ENCODE results near the gene IGSF11. TPM values are rescaled to one million over a fixed set of nuclear protein-coding genes. Genes with fewer than 3 reads are reported as not detected.

The IGSF11 gene
- total and polyA plus RNA-seq, 2 donors (not counting 1 experiment from before 2014, with no cell fraction given) = not detected

DNA sequence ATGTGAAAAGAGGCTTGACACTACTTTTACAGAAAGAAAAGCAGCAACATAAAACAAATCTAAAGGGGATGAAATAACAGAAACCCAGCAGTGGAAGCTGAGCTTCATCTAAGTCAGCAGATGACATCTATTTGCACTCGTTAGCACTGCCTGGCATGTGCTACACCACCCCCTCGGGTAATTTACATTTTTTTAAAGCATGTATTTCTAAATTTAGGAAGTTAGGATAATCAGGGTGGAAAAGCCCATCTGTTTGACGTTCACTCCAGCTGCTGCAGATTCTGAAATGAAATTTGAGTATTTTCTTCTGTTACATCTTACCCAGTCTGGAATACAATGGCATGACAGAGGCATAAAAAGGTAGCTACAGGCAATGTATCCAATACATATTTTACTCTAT is 20.7 kb downstream of the IGSF11 start:
- H3K27me3 ChIP-seq (replicated peaks in 1 of 4; ENCODE audit: control extremely low read depth in 1 of 4, control insufficient read depth in 3 of 4, insufficient read depth in 4 of 4, low read length in 3 of 4) = no peaks in the 10 kb centered on the region
- no peak for DNase-seq
- H2AFZ ChIP-seq (ENCODE audit: insufficient read depth, low read depth, low read length, poor library complexity, severe bottlenecking) = no peak overlapping the region
- no peak overlapping the region for H3K4me2 ChIP-seq (replicated peaks; ENCODE audit: low read depth, low read length, poor library complexity, severe bottlenecking)
- Mint-ChIP-seq H3K9me3 (ENCODE audit: insufficient read depth) (no peaks in the 10 kb centered on the region), H3K27ac (no peak overlapping the region), H3K27me3 (peaks cover 18% of the 10 kb centered on the region), H3K4me1 (no peaks in the 10 kb centered on the region), H3K4me3 (no peak overlapping the region)
- H3K4me1 ChIP-seq (ENCODE audit: control insufficient read depth in 2 of 2, insufficient read depth in 2 of 2, low read length in 2 of 2) = no peaks in the 10 kb centered on the region
- ChIA-PET POLR2A (no interaction called here), CTCF (no interaction called here)
- ATAC-seq (ENCODE audit: low read depth) = no peak
- intact Hi-C loops (cut with micrococcal nuclease) = no loop called here
- H3K4me3 ChIP-seq (ENCODE audit: control extremely low read depth in 1 of 5, extremely low read depth in 1 of 5, insufficient read depth in 1 of 5, low read depth in 2 of 5, low read length in 4 of 5) = no peak overlapping the region
- no peak overlapping the region for H3K27ac ChIP-seq (ENCODE audit: low read length in 2 of 2)
- WGBS (ENCODE audit: insufficient coverage) = 100% methylated on average over 1 of the region's 3 CpGs
- no peaks in the 10 kb centered on the region for H3K9me3 ChIP-seq (ENCODE audit: control extremely low read depth in 1 of 3, control insufficient read depth in 2 of 3, insufficient read depth in 1 of 3, low read length in 2 of 3)
- H3K36me3 ChIP-seq (replicated peaks in 1 of 2; ENCODE audit: control extremely low read depth in 1 of 2, control insufficient read depth in 1 of 2, extremely low read depth in 1 of 2, insufficient read depth in 2 of 2, low read length in 1 of 2) = no peaks in the 10 kb centered on the region
- no peaks in the 10 kb centered on the region for H4K20me1 ChIP-seq (ENCODE audit: control insufficient read depth, insufficient read depth, low read length, poor library complexity, severe bottlenecking)
- no peaks in the 10 kb centered on the region for H3K79me2 ChIP-seq (ENCODE audit: control insufficient read depth, insufficient read depth, low read length)
- H3K9ac ChIP-seq (ENCODE audit: low read length) = no peak overlapping the region
- no peak for TF ChIP-seq CTCF (IDR thresholded peaks at IDR 0.05)

DNA sequence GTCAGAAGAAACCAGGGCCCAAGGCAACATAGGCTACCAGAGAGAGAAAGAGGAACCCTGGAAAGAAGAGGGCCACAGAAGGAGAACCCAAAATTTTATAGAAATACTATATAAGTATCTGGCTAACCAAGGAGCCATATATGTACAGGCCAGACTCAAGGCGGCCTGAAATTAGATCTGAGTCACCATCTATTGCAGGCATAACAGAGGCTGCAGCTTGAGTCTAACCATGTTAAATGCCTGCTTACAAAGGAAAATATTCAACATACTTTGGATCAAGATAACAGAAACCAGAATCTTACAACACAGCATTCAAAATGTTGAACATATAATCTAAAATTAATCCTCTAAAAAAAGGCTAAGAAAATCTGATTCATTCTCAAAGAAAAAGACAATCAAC is 23.1 kb downstream of the IGSF11 start:
- no peaks in the 10 kb centered on the region for H3K4me1 ChIP-seq (ENCODE audit: control insufficient read depth in 2 of 2, insufficient read depth in 2 of 2, low read length in 2 of 2)
- DNase-seq (no peak), ATAC-seq (ENCODE audit: low read depth) (no peak)
- no peak overlapping the region for H2AFZ ChIP-seq (ENCODE audit: insufficient read depth, low read depth, low read length, poor library complexity, severe bottlenecking)
- WGBS (ENCODE audit: insufficient coverage) = no CpG with 5 or more reads among the region's 1 CpG
- intact Hi-C loops (cut with micrococcal nuclease) = no loop called here
- H3K36me3 ChIP-seq (replicated peaks in 1 of 2; ENCODE audit: control extremely low read depth in 1 of 2, control insufficient read depth in 1 of 2, extremely low read depth in 1 of 2, insufficient read depth in 2 of 2, low read length in 1 of 2) = no peaks in the 10 kb centered on the region
- no peaks in the 10 kb centered on the region for H4K20me1 ChIP-seq (ENCODE audit: control insufficient read depth, insufficient read depth, low read length, poor library complexity, severe bottlenecking)
- TF ChIP-seq EZH2 (IDR thresholded peaks at IDR 0.05; ENCODE audit: borderline replicate concordance, insufficient read depth, low read depth, low read length, poor library complexity, severe bottlenecking) = no peak
- no peak for TF ChIP-seq CTCF (IDR thresholded peaks at IDR 0.05)
- Mint-ChIP-seq H3K27me3 (peaks cover 21% of the 10 kb centered on the region), H3K4me1 (no peaks in the 10 kb centered on the region), H3K27ac (no peak overlapping the region), H3K9me3 (ENCODE audit: insufficient read depth) (peaks cover 3% of the 10 kb centered on the region), H3K4me3 (no peak overlapping the region)
- peaks cover 0 to 2% (median 0%) of the 10 kb centered on the region in 3 donors for H3K9me3 ChIP-seq (ENCODE audit: control extremely low read depth in 1 of 3, control insufficient read depth in 2 of 3, insufficient read depth in 1 of 3, low read length in 2 of 3)
- H3K79me2 ChIP-seq (ENCODE audit: control insufficient read depth, insufficient read depth, low read length) = no peaks in the 10 kb centered on the region
- H3K9ac ChIP-seq (ENCODE audit: low read length) = no peak overlapping the region
- H3K27ac ChIP-seq (ENCODE audit: low read length in 2 of 2) = no peak overlapping the region
- no peak overlapping the region for H3K4me2 ChIP-seq (replicated peaks; ENCODE audit: low read depth, low read length, poor library complexity, severe bottlenecking)
- POLR2A ChIA-PET = no interaction called here
- CTCF ChIA-PET = no interaction called here
- no peaks in the 10 kb centered on the region for H3K27me3 ChIP-seq (replicated peaks in 1 of 4; ENCODE audit: control extremely low read depth in 1 of 4, control insufficient read depth in 3 of 4, insufficient read depth in 4 of 4, low read length in 3 of 4)
- no peak overlapping the region for H3K4me3 ChIP-seq (ENCODE audit: control extremely low read depth in 1 of 5, extremely low read depth in 1 of 5, insufficient read depth in 1 of 5, low read depth in 2 of 5, low read length in 4 of 5)
